ENCODE measurements around the gene LRRC2.

The LRRC2 gene

DNA sequence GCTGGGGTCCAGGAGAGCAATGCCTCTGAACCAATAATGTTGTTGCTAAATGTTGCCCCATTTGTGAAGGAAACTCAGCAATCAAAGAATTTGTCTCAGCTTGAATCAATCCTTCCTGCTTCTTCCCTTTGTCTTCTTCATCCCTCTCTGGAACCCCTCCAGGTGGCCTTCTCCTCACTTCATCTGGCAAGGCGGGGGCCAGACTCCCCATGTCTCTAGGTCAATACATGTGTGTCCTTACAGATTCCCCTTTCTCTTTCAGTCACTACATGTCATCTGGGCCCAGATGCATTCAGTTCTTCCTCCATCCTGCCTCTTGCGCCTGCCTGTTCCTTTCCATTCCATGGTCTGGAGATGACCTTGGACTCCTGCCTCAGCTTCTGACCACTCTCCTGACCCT is 93.4 kb downstream of the LRRC2 start:
- DNase-seq, result no peak
- in situ Hi-C loops (cut with HindIII; ENCODE audit: low pct_ligation_motif_present, low pct_unique_long_range_greater_than_20kb, low sequenced_read_pairs), result no loop called here

DNA sequence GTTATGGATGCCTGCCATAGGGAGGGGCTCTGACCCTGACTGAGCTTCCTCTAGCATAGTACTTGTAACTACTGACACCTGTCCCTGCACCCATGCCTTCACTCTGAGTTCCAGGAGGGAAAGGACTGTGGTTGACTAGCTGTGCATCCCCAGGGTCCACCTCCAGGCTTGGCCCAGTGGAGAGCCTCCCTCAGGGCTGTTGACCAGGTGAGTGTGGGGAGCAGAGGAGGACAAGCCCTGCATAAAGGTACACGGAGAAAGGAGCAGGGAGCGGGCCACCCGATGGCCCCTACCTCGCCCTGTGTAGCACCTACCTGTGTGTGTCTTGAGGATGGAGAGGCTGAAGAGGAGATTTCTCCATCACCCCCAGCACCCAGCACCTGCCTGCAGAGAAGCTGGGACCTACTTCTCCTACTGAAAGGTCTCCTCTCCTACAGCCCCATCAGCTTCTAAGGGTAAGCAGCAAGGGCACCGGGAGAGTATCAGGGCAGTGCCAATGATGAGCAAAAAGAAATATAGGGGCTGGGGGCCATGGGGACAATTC is 94.7 kb downstream of the LRRC2 start:
- in situ Hi-C loops (cut with HindIII; ENCODE audit: low pct_ligation_motif_present, low pct_unique_long_range_greater_than_20kb, low sequenced_read_pairs), result no loop called here
- DNase-seq, result no peak

DNA sequence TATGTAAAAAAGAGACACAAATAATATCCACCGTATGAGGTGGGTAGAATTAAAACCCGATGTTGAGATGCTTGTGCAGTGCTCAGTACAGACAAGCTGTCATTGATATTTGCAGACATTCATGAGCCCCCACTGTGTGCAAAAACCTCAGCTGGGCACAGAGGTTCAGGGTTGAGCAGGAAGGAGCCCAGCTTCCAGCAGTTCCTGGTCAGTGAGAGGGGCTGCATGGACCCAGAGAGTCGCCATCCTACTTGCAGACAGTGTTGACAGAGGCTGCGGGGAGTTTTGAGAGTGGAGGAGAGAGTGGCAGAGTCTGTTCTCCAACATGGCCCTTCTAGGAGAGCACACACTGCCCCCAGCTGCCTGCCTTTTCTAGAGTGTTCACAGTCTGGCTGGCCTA is 95.3 kb downstream of the LRRC2 start:
- no peak for DNase-seq
- in situ Hi-C loops (cut with HindIII; ENCODE audit: low pct_ligation_motif_present, low pct_unique_long_range_greater_than_20kb, low sequenced_read_pairs), result no loop called here

DNA sequence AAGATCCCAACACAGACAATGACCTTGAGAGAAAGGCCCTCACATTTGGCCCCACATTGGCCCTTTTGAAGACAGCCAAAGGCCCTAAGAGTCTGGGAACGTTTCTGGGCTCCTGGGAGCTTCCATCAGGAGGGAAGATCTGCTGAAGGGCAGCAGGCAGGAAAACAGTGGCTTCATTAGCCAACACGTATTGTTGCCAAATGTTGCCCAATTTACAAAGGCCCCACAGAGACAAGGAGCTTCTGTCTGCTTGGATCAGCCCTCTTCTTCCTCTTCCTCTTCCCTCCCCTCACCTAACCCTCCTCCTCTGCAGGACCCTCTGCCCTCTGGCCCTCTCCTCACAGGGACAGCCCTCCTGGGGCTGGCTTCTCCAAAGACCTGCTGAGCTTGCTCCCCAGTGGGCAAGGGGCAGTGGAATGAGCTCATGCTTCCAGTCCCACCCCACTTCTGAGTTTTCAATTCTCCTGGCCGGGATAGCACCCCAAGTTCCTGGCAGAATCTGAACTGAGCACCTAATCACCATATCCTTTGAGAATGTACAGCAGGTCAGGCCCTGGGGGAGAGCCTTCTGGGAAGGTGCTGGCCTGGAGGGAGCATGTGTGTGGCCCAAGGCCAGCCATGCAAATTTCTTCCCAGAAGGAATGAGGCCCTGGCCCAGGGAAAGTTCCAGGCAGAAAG is 96.3 kb downstream of the LRRC2 start:
- in situ Hi-C loops (cut with HindIII; ENCODE audit: low pct_ligation_motif_present, low pct_unique_long_range_greater_than_20kb, low sequenced_read_pairs), result no loop called here
- DNase-seq, result no peak

DNA sequence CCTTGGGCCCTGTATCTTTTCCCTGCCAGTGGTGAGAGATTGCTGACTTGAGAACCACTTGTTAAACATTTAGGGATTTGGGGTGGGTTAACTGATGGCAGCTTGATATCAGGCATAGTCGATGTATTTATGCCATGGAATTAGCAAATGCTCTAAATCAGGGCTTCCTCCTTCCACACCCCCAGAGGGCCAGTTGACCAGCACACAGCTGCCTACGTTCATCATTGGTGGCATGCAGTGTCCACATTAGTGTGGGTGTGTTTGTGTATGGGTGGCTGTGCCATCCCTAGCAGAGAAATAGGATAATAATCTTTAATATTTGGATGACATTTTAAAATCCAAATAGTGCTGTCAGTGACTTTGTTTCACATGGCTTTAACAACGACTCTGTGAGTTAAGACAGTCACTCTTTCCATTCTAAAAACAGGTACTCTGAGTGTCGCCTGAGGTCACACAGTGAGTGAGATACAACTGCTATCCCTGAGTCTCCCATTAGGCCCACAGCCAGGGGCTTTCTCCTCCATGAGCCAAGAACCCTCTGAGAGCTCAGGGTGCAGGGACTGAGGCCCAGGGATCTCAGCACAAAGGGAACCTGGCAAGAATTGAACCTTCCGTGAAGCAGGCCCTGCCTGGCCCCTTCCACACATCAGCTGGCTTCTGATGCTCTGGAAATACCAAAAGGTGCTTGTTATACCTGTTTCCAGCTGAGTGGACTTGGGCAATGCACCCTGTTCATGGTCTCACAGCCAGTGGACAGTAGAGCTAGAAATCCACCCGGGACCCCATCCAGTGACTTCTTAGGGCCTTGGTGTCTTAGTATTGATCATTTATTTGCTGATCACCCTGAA is 97.1 kb downstream of the LRRC2 start:
- in situ Hi-C loops (cut with HindIII; ENCODE audit: low pct_ligation_motif_present, low pct_unique_long_range_greater_than_20kb, low sequenced_read_pairs), result no loop called here
- no peak for DNase-seq

DNA sequence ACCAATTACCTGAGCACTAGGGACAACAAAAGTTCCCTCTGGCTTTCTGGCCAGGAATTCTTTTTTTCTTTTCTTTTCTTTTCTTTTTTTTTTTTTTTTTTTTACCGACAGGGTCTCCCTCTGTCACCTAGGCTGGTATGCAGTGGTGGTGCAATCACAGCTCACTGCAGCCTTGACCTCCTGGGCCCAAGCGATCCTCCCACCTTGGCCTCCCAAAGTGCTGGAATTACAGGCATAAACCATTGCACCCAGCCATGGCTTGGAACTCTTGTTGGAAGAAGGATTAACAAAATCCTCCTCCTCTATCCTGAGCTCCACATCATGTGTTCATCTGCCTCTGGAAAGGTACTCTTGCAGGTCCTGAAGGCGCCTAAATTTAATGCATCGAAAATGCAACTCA is 98.5 kb downstream of the LRRC2 start:
- in situ Hi-C loops (cut with HindIII; ENCODE audit: low pct_ligation_motif_present, low pct_unique_long_range_greater_than_20kb, low sequenced_read_pairs), result no loop called here
- DNase-seq, result no peak

DNA sequence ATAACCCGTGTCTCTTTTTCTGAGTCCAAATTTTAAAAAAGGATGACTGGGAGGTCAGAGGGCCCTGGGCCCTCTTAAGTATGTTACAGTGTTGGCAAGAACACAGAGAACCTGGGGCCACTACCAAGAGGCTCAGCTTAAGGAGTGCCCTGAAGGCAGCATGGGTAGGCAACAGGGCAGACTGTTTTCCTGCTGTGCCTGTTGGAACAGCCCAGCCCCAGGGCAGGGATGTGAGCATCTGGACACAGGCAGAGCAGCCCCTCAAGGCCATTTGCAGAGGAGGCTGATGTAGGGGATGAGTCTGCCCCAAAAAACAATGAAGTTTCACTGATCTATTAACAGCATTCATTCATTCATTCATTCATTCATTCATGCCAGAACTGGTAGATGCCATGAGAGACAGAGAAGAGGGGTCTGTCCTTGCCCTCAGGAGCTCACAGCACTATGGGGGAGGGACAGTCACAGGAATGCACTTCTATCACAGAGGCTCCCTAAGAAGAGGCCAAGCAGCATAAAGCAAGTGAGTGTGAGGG is 99.2 kb downstream of the LRRC2 start:
- DNase-seq, result no peak
- in situ Hi-C loops (cut with HindIII; ENCODE audit: low pct_ligation_motif_present, low pct_unique_long_range_greater_than_20kb, low sequenced_read_pairs), result no loop called here

DNA sequence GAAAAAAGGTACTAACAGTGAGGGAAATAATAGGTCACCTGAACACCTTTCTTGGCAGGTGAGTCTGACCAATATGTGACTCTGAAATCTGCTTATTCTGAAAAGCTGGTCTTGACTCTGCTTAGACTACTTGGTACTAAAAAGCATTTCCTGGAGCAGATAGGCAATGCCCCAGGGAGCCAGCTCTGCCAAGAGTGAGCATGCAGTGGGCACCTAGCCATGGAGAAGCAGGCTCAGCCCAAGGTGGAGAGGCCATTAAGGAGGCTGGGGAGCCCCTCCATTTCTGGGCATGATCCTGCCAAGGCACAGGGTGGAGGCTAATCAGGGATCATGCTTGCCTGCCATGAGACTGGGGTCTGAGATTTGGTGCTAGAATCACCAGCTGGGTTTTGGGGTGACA is 99.8 kb downstream of the LRRC2 start:
- in situ Hi-C loops (cut with HindIII; ENCODE audit: low pct_ligation_motif_present, low pct_unique_long_range_greater_than_20kb, low sequenced_read_pairs), result no loop called here

More for the DNA sequence above, 99.8 kb downstream of the LRRC2 start:
- DNase-seq, result no peak

Measured in ACHN (cell line).